HG02763 (cell line): ENCODE measurements around the gene LAMC3.
"Not testable (repeated sequence)": the region's sequence is repeated elsewhere in the genome, so short reads cannot be mapped to it uniquely, and the experiment has no call there.

Source experiments
- ATAC-seq: cut with Tn5 transposase; IDR thresholded peaks from one replicate; pipeline ENCODE4 v1.9.1; 2021; ENCODE audit warnings: mild to moderate bottlenecking, moderate library complexity; ENCODE audit not compliant: unreplicated experiment

The LAMC3 gene

GRCh38 chr9:130991778-130992681 lies 16.9 kb upstream of the LAMC3 start:
- no peak for ATAC-seq

GRCh38 chr9:130992682-130993032 lies 16.3 kb upstream of the LAMC3 start:
- no peak for ATAC-seq

- no peak for ATAC-seq
These were observed 15.5 kb upstream of the LAMC3 start for GRCh38 chr9:130993303-130994030.

- ATAC-seq, result no peak
These were observed 14.6 kb upstream of the LAMC3 start for GRCh38 chr9:130994135-130995085.

GRCh38 chr9:130995086-130996011 lies 13.6 kb upstream of the LAMC3 start:
- no peak for ATAC-seq

GRCh38 chr9:130996205-130996604 lies 12.8 kb upstream of the LAMC3 start:
- ATAC-seq, result no peak

GRCh38 chr9:130996676-130997394 lies 12.1 kb upstream of the LAMC3 start:
- no peak for ATAC-seq

GRCh38 chr9:130997395-130997684 lies 11.6 kb upstream of the LAMC3 start:
- no peak for ATAC-seq

- no peak for ATAC-seq
These were observed 10.9 kb upstream of the LAMC3 start for GRCh38 chr9:130997925-130998596.

GRCh38 chr9:130998597-130999244 lies 10.3 kb upstream of the LAMC3 start:
- ATAC-seq, result no peak

- ATAC-seq, result no peak
These were observed 9.7 kb upstream of the LAMC3 start for GRCh38 chr9:130999245-130999623.

- ATAC-seq, result not testable (repeated sequence)
These were observed 8.4 kb upstream of the LAMC3 start for GRCh38 chr9:131000526-131000925.

- no peak for ATAC-seq
These were observed 8.0 kb upstream of the LAMC3 start for GRCh38 chr9:131001021-131001420.

GRCh38 chr9:131001990-131002389 lies 7.0 kb upstream of the LAMC3 start:
- ATAC-seq, result no peak

GRCh38 chr9:131006601-131007000 lies 2.4 kb upstream of the LAMC3 start:
- no peak for ATAC-seq

GRCh38 chr9:131008086-131008485 lies 888 bp upstream of the LAMC3 start:
- no peak for ATAC-seq

- ATAC-seq, result no peak
These were observed 438 bp upstream of the LAMC3 start for GRCh38 chr9:131008563-131008908.

GRCh38 chr9:131010482-131011273 lies 1.7 kb downstream of the LAMC3 start:
- no peak for ATAC-seq
